Parathyroid adenoma (tissue), 2 donors: ENCODE measurements around the gene ALOXE3.
A peak's percentile ranks its signal among the peaks of the same experiment; 100 is the strongest.

ENCODE experiments used
- H2AFZ ChIP-seq: fragments of 300-600 bp; sonication (generic); one replicate; pipeline ENCODE4 v1.7.0; 2017; ENCODE audit warnings: antibody characterized with exemption, mild to moderate bottlenecking
- H3K27ac ChIP-seq: fragments of 300-600 bp; sonication (generic); one replicate; pipeline ENCODE4 v1.7.0; 2017
- H3K27me3 ChIP-seq: fragments of 300-600 bp; sonication (generic); one replicate; pipeline ENCODE4 v1.7.0; 2017; ENCODE audit warnings: low read length; ENCODE audit not compliant: control insufficient read depth, insufficient read depth
- H3K36me3 ChIP-seq: fragments of 300-600 bp; sonication (generic); one replicate; pipeline ENCODE4 v1.7.0; 2017; ENCODE audit warnings: low read length; ENCODE audit not compliant: control insufficient read depth, insufficient read depth
- H3K4me1 ChIP-seq: fragments of 300-600 bp; sonication (generic); one replicate; pipeline ENCODE4 v1.7.0; 2017; ENCODE audit warnings: control low read depth
- H3K4me2 ChIP-seq: fragments of 300-600 bp; sonication (generic); one replicate; pipeline ENCODE4 v1.7.0; 2017; ENCODE audit warnings: low read length
- H3K4me3 ChIP-seq: fragments of 300-600 bp; sonication (generic); one replicate; pipeline ENCODE4 v1.7.0; 2017; ENCODE audit warnings: low read depth, low read length
- H3K79me2 ChIP-seq: fragments of 300-600 bp; sonication (generic); one replicate; pipeline ENCODE4 v1.7.0; 2017; ENCODE audit warnings: control low read depth
- H3K9ac ChIP-seq: fragments of 300-600 bp; sonication (generic); one replicate; pipeline ENCODE4 v1.7.0; 2017; ENCODE audit warnings: mild to moderate bottlenecking
- H3K9me3 ChIP-seq: fragments of 300-600 bp; sonication (generic); one replicate; pipeline ENCODE4 v1.7.0; 2017; ENCODE audit warnings: low read length; ENCODE audit not compliant: control insufficient read depth
- CTCF ChIP-seq: fragments of 300-600 bp; sonication (generic); IDR thresholded peaks from one replicate; pipeline ENCODE4 v1.7.0; 2017; ENCODE audit warnings: antibody characterized with exemption, mild to moderate bottlenecking
- donor health status: primary hyperparathyroidism.

Gene ALOXE3

GRCh38 chr17:8140065-8141029, 22.0 kb upstream of the ALOXE3 start:
- no peaks in the 10 kb centered on the region for H3K27me3 ChIP-seq
- H3K4me3 ChIP-seq = no peak overlapping the region
- no peaks in the 10 kb centered on the region for H3K79me2 ChIP-seq
- no peak overlapping the region for H3K9ac ChIP-seq
- H3K4me1 ChIP-seq = peaks cover 5% of the 10 kb centered on the region
- no peak overlapping the region for H2AFZ ChIP-seq
- H3K27ac ChIP-seq = no peak overlapping the region
- H3K4me2 ChIP-seq = no peak overlapping the region
- no peaks in the 10 kb centered on the region for H3K36me3 ChIP-seq
- TF ChIP-seq CTCF = no peak
- H3K9me3 ChIP-seq = no peaks in the 10 kb centered on the region

- H3K27me3 ChIP-seq = no peaks in the 10 kb centered on the region
- peak overlapping the region; percentile 45 for H3K4me3 ChIP-seq
- peak overlapping the region; percentile 40 for H2AFZ ChIP-seq
- H3K4me1 ChIP-seq = peaks cover 5% of the 10 kb centered on the region
- peak overlapping the region; percentile 86 for H3K27ac ChIP-seq
- no peaks in the 10 kb centered on the region for H3K36me3 ChIP-seq
- peak; percentile 94 for TF ChIP-seq CTCF
- no peaks in the 10 kb centered on the region for H3K9me3 ChIP-seq
- no peaks in the 10 kb centered on the region for H3K79me2 ChIP-seq
- peak overlapping the region; percentile 65 for H3K4me2 ChIP-seq
- H3K9ac ChIP-seq = no peak overlapping the region
Observed at GRCh38 chr17:8138672-8139371, 20.5 kb upstream of the ALOXE3 start.

GRCh38 chr17:8138374-8138671, 20.0 kb upstream of the ALOXE3 start:
- no peak for TF ChIP-seq CTCF
- Histone ChIP-seq H3K36me3 (no peaks in the 10 kb centered on the region), H3K4me2 (peak overlapping the region; percentile 65), H3K9me3 (no peaks in the 10 kb centered on the region), H3K27ac (peak overlapping the region; percentile 86), H3K27me3 (no peaks in the 10 kb centered on the region), H3K9ac (no peak overlapping the region), H2AFZ (peak overlapping the region; percentile 40), H3K4me3 (peak overlapping the region; percentile 45), H3K79me2 (no peaks in the 10 kb centered on the region), H3K4me1 (peaks cover 5% of the 10 kb centered on the region)

- H3K9ac ChIP-seq = no peak overlapping the region
- H3K79me2 ChIP-seq = no peaks in the 10 kb centered on the region
- peak overlapping the region; percentile 45 for H3K4me3 ChIP-seq
- H3K4me2 ChIP-seq = peak overlapping the region; percentile 65
- H3K36me3 ChIP-seq = no peaks in the 10 kb centered on the region
- peaks cover 5% of the 10 kb centered on the region for H3K4me1 ChIP-seq
- H3K27ac ChIP-seq = peak overlapping the region; percentile 86
- H3K27me3 ChIP-seq = no peaks in the 10 kb centered on the region
- peak overlapping the region; percentile 40 for H2AFZ ChIP-seq
- TF ChIP-seq CTCF = no peak
- no peaks in the 10 kb centered on the region for H3K9me3 ChIP-seq
Observed at GRCh38 chr17:8137645-8138373, 19.5 kb upstream of the ALOXE3 start.
